Tongue (tissue), 2 donors: ENCODE results near the gene GRB7. TPM values are rescaled to one million over a fixed set of nuclear protein-coding genes. Genes with fewer than 3 reads are reported as not detected.
"Not testable (repeated sequence)": the region's sequence is repeated elsewhere in the genome, so short reads cannot be mapped to it uniquely, and the experiment has no call there.

Experiments
- DNase-seq: peaks from one replicate; pipeline ENCODE4 v3.0.0-alpha.2; 2015
- total RNA-seq: library from RNA; depleted of rRNA; stranded (reverse); fragments of >200 nt; gene quantifications from one replicate; pipeline ENCODE4 v1.2.3, GENCODE V29; 2014

Gene GRB7
- total RNA-seq, 1 donor from 2014 or later = 11.4 TPM

GRCh38 chr17:39709998-39710964 is 27.5 kb upstream of the GRB7 start:
- no peak for DNase-seq

- not testable (repeated sequence) for DNase-seq
Observed at GRCh38 chr17:39711071-39711470, 26.7 kb upstream of the GRB7 start.

GRCh38 chr17:39711851-39712250 is 25.9 kb upstream of the GRB7 start:
- DNase-seq = no peak

- DNase-seq = no peak
Observed at GRCh38 chr17:39714234-39714633, 23.5 kb upstream of the GRB7 start.

GRCh38 chr17:39715375-39716072 is 22.2 kb upstream of the GRB7 start:
- no peak for DNase-seq

- DNase-seq = no peak
Observed at GRCh38 chr17:39716073-39716818, 21.5 kb upstream of the GRB7 start.

- DNase-seq = no peak
Observed at GRCh38 chr17:39716879-39717536, 20.7 kb upstream of the GRB7 start.

- DNase-seq = no peak
Observed at GRCh38 chr17:39717660-39718059, 20.1 kb upstream of the GRB7 start.

- DNase-seq = no peak
Observed at GRCh38 chr17:39719563-39720355, 18.0 kb upstream of the GRB7 start.

- DNase-seq = no peak
Observed at GRCh38 chr17:39722104-39722503, 15.6 kb upstream of the GRB7 start.

GRCh38 chr17:39722965-39723848 is 14.5 kb upstream of the GRB7 start:
- DNase-seq = no peak

- no peak for DNase-seq
Observed at GRCh38 chr17:39724731-39725130, 13.0 kb upstream of the GRB7 start.

GRCh38 chr17:39725923-39726322 is 11.8 kb upstream of the GRB7 start:
- DNase-seq = not testable (repeated sequence)

- DNase-seq = no peak
Observed at GRCh38 chr17:39726617-39727016, 11.1 kb upstream of the GRB7 start.

- no peak for DNase-seq
Observed at GRCh38 chr17:39727556-39727955, 10.2 kb upstream of the GRB7 start.

- DNase-seq = no peak
Observed at GRCh38 chr17:39729280-39729851, 8.4 kb upstream of the GRB7 start.

GRCh38 chr17:39730095-39730921 is 7.4 kb upstream of the GRB7 start, which contains the start of gene MIEN1:
Gene MIEN1 (minus strand): TSS chr17:39730532. CDS start chr17:39730495, 37 bp downstream.
- peak; percentile 94 for DNase-seq

GRCh38 chr17:39732586-39732985 is 5.2 kb upstream of the GRB7 start:
- DNase-seq = no peak

- DNase-seq = no peak
Observed at GRCh38 chr17:39735882-39736281, 1.9 kb upstream of the GRB7 start.
